Esophagus muscularis mucosa (tissue), 4 donors: ENCODE data around the gene ZNF672.

Experiments used
- EP300 ChIP-seq: sonication (generic); formaldehyde crosslinking; IDR thresholded peaks from one replicate; pipeline ENCODE4 v1.6.1; 2017; ENCODE audit warnings: antibody characterized with exemption
- POLR2A ChIP-seq: fragments of 450-650 bp; IDR thresholded peaks from one replicate; pipeline ENCODE4 v1.6.1; 2017; ENCODE audit warnings: antibody characterized with exemption, moderate library complexity, mild to moderate bottlenecking, low read depth
- POLR2AphosphoS5 ChIP-seq, 2 donors: sonication (generic); formaldehyde crosslinking; IDR thresholded peaks; one replicate each; pipeline ENCODE4 v1.6.1; 2017; ENCODE audit warnings: antibody characterized with exemption in 2 of 2
- TF ChIP-seq, protein P1 (sequence below), 3 experiments: fragments of 200-600 bp in 2 of 3; fragments of 450-650 bp in 1 of 3; sonication (generic) in 2 of 3; IDR thresholded peaks; one replicate each; pipeline ENCODE4 v1.5.1; 2017 to 2019; ENCODE audit warnings: antibody characterized with exemption in 3 of 3, mild to moderate bottlenecking in 2 of 3, moderate library complexity in 1 of 3

DNA sequence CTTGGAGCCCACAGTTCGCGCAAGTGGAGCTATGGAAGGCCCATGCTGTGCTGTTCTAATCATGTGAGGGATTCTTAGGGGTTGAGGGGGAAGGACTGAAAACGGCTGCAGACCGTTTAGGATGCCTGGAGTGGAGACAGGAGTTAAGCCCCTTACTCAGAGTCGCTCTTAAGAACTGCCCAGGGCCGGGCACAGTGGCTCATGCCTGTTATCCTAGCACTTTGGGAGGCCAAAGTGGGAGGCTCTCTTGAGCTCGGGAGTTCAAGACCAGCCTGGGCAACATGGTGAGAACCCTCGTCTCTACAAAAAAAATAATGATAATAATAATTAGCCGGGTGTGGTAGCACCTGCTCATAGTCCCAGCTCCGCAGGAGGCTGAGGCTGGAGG, 1.1 kb downstream of the ZNF672 start:
- TF ChIP-seq, protein P1, sequence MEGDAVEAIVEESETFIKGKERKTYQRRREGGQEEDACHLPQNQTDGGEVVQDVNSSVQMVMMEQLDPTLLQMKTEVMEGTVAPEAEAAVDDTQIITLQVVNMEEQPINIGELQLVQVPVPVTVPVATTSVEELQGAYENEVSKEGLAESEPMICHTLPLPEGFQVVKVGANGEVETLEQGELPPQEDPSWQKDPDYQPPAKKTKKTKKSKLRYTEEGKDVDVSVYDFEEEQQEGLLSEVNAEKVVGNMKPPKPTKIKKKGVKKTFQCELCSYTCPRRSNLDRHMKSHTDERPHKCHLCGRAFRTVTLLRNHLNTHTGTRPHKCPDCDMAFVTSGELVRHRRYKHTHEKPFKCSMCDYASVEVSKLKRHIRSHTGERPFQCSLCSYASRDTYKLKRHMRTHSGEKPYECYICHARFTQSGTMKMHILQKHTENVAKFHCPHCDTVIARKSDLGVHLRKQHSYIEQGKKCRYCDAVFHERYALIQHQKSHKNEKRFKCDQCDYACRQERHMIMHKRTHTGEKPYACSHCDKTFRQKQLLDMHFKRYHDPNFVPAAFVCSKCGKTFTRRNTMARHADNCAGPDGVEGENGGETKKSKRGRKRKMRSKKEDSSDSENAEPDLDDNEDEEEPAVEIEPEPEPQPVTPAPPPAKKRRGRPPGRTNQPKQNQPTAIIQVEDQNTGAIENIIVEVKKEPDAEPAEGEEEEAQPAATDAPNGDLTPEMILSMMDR (IDR thresholded peaks at IDR 0.05): no peak
- no peak for TF ChIP-seq POLR2AphosphoS5 (IDR thresholded peaks at IDR 0.05)
- no peak for TF ChIP-seq EP300
- no peak for TF ChIP-seq POLR2A
